GM04503 (cell line): ENCODE results near the gene TMEM170A.

Source experiments
- DNase-seq: peaks from one replicate; pipeline ENCODE4 v3.0.0-alpha.2; 2012; ENCODE audit warnings: low read depth

Gene TMEM170A

GRCh38 chr16:75401691-75402090, 62.8 kb downstream of the TMEM170A start:
- DNase-seq, result no peak

DNA sequence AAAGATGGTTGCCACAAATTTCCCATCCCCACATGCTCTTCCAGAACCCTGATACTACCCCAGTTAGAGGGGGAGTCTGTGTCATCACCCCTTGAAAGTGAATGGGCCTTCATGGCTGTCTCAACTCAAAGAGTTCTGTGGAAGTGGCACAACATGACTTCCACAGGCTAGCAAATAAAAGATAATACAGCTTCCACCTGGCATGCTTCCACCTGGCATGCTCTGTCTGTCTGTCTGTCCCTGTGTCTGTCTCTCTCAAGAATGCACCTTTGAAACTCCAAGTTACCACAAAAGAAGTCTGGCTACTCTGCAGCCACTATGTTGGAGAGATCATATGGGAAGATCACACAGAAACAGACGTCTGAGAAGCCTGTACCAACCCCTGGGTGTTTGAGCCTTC, 66.2 kb downstream of the TMEM170A start:
- DNase-seq, result no peak

- no peak for DNase-seq
Observed at GRCh38 chr16:75394941-75395340, 69.5 kb downstream of the TMEM170A start.
